SU-DHL-6 (cell line): Measurements from ENCODE around the gene LDB2.

ENCODE experiments used
- CTCF ChIP-seq: fragments of 200-600 bp; sonication (generic); IDR thresholded peaks from one replicate; pipeline ENCODE4 v1.5.1; 2017; ENCODE audit warnings: antibody characterized with exemption, mild to moderate bottlenecking, low read length, moderate library complexity; ENCODE audit not compliant: insufficient read depth, poor library complexity, severe bottlenecking
- EZH2phosphoT487 ChIP-seq: fragments of 200-600 bp; sonication (generic), shearing (Covaris generic); conservative IDR thresholded peaks from 2 replicates; pipeline ENCODE4 v1.6.1; 2018; ENCODE audit warnings: mild to moderate bottlenecking, antibody characterized with exemption, low read length, moderate library complexity, mixed read lengths

GRCh38 chr4:16573206-16573605 is 325.2 kb downstream of the LDB2 start:
- no peak for TF ChIP-seq CTCF
- TF ChIP-seq EZH2phosphoT487, result no peak
